Measurements from ENCODE around the gene PYDC2.
"Not testable (repeated sequence)": the region's sequence is repeated elsewhere in the genome, so short reads cannot be mapped to it uniquely, and the experiment has no call there.

PYDC2 gene

DNA sequence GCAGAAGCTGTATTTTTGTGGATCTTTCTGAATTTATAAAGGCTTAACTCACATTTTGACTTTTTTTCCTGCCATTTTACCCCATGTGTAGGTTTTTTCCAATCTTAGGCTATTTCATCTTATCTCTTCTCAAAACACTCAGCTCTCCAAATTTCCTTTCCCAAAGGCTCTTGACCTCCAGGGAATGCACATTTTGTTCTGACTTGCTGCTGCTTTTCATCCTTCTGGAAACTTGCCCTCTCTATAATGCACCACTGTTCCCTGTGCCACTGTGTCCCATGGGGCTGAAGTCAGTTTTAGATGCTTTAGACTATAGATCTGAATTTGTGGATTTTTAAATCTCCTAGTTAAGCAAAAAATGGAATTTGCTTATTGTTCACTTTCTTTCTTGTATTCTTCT, 9.1 kb downstream of the PYDC2 start:
- no peak overlapping the region for H3K4me3 ChIP-seq (ENCODE audit: low read length)
- no peak overlapping the region for H3K27ac ChIP-seq (ENCODE audit: low read length)
- no peaks in the 10 kb centered on the region for H3K27me3 ChIP-seq (ENCODE audit: control insufficient read depth, insufficient read depth, low read length)
- H3K9ac ChIP-seq (ENCODE audit: low read length), result no peak overlapping the region
- H3K4me1 ChIP-seq (ENCODE audit: control insufficient read depth, low read depth, low read length), result no peaks in the 10 kb centered on the region
- H3K36me3 ChIP-seq (ENCODE audit: control insufficient read depth, low read depth, low read length), result no peaks in the 10 kb centered on the region
- H3K9me3 ChIP-seq (ENCODE audit: control insufficient read depth, low read depth, low read length), result no peaks in the 10 kb centered on the region

DNA sequence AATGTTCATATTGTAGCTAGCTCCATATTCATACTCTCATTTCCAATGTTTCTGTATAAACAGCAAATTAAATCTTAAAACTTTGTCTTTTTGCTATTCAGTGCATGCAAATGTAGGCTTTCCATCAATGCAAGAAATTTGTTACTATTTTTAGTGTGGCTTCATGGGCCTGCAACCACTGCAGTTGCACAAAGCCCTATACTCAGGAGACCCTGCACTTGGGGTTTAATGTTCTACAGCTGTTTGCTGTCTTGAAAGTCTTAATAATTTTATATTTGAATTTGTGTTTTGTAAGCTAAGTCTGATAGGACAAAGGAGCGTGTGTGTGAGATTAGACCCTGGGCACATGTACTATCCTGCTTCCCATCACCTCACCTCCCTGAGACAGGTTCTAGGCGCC, 9.6 kb downstream of the PYDC2 start:
- no peaks in the 10 kb centered on the region for H3K27me3 ChIP-seq (ENCODE audit: control insufficient read depth, insufficient read depth, low read length)
- H3K27ac ChIP-seq (ENCODE audit: low read length), result no peak overlapping the region
- no peaks in the 10 kb centered on the region for H3K4me1 ChIP-seq (ENCODE audit: control insufficient read depth, low read depth, low read length)
- no peak overlapping the region for H3K4me3 ChIP-seq (ENCODE audit: low read length)
- H3K9ac ChIP-seq (ENCODE audit: low read length), result no peak overlapping the region
- no peaks in the 10 kb centered on the region for H3K9me3 ChIP-seq (ENCODE audit: control insufficient read depth, low read depth, low read length)
- no peaks in the 10 kb centered on the region for H3K36me3 ChIP-seq (ENCODE audit: control insufficient read depth, low read depth, low read length)

DNA sequence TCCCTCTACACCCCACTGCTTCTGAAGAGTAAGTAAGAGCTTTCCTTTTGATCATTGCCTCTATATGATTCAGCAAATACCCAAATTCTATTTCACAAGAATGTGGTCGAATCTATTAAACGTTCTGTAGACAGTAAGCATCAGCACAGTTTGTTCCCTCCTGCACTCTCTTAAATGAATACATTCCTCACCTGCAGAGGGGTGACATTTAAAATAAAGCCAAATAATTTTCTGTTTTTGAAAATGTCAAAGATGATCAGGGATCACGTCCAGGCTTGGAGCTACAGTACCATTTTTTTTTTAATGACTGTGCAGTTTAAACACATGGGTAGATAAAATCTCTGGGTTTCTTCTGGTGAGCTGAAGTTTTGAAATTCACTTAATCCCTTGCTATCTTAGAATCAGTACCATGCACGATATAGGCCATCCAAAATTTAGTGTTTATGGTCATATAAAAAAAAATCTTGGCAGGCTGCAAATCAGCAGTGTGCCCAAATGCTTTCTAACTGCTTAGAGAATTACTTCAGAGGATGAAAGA, 12.8 kb downstream of the PYDC2 start:
- Histone ChIP-seq H3K27ac (ENCODE audit: low read length) (no peak overlapping the region), H3K4me3 (ENCODE audit: low read length) (no peak overlapping the region), H3K36me3 (ENCODE audit: control insufficient read depth, low read depth, low read length) (no peaks in the 10 kb centered on the region), H3K9ac (ENCODE audit: low read length) (no peak overlapping the region), H3K9me3 (ENCODE audit: control insufficient read depth, low read depth, low read length) (no peaks in the 10 kb centered on the region), H3K27me3 (ENCODE audit: control insufficient read depth, insufficient read depth, low read length) (no peaks in the 10 kb centered on the region), H3K4me1 (ENCODE audit: control insufficient read depth, low read depth, low read length) (no peaks in the 10 kb centered on the region)

- Histone ChIP-seq H3K9me3 (ENCODE audit: control insufficient read depth, low read depth, low read length) (no peaks in the 10 kb centered on the region), H3K9ac (ENCODE audit: low read length) (no peak overlapping the region), H3K27me3 (ENCODE audit: control insufficient read depth, insufficient read depth, low read length) (no peaks in the 10 kb centered on the region), H3K4me3 (ENCODE audit: low read length) (no peak overlapping the region), H3K27ac (ENCODE audit: low read length) (no peak overlapping the region), H3K4me1 (ENCODE audit: control insufficient read depth, low read depth, low read length) (no peaks in the 10 kb centered on the region), H3K36me3 (ENCODE audit: control insufficient read depth, low read depth, low read length) (no peaks in the 10 kb centered on the region)
Observed at GRCh38 chr3:191476066-191476772, 15.3 kb downstream of the PYDC2 start.

DNA sequence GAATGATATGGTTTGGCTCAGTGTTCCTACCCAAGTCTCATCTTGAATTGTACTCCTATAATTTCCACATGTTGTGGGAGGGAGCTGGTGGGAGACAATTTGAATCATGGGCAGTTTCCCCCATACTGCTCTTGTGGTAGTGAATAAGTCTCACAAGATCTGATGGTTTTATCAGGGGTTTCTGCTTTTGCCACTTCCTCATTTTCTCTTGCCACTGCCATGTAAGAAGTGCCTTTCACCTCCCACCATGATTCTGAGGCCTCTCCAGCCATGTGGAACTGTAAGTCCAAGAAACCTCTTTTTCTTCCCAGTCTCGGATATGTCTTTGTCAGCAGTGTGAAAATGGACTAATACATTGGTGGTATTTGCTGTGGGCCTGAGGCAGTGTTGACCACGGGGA, 23.0 kb downstream of the PYDC2 start:
- not testable (repeated sequence) for H3K27ac ChIP-seq (ENCODE audit: low read length); H3K9me3 ChIP-seq (ENCODE audit: control insufficient read depth, low read depth, low read length); H3K4me3 ChIP-seq (ENCODE audit: low read length); H3K4me1 ChIP-seq (ENCODE audit: control insufficient read depth, low read depth, low read length); H3K36me3 ChIP-seq (ENCODE audit: control insufficient read depth, low read depth, low read length); H3K9ac ChIP-seq (ENCODE audit: low read length); H3K27me3 ChIP-seq (ENCODE audit: control insufficient read depth, insufficient read depth, low read length)

DNA sequence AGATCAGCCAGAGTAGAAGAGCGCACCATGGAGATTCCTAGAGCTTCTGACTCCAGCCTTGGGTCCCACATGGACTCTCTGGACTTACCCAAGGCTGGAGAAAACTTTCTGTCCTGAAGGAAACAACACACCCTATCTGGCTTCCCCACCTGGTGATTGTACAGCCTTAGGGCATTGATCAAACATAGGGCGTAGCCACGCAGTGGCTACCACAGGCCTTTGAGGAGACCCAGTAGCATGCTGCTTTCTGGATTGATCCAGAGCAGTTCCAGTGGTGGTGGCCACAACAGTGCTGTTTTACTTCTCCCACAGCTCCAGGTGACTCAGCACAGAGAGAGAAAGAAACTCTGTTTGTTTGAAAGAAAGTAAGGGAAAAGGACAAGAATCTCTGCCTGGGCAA, 23.5 kb downstream of the PYDC2 start:
- no peaks in the 10 kb centered on the region for H3K9me3 ChIP-seq (ENCODE audit: control insufficient read depth, low read depth, low read length)
- H3K36me3 ChIP-seq (ENCODE audit: control insufficient read depth, low read depth, low read length), result no peaks in the 10 kb centered on the region
- H3K9ac ChIP-seq (ENCODE audit: low read length), result no peak overlapping the region
- no peaks in the 10 kb centered on the region for H3K27me3 ChIP-seq (ENCODE audit: control insufficient read depth, insufficient read depth, low read length)
- H3K27ac ChIP-seq (ENCODE audit: low read length), result no peak overlapping the region
- H3K4me3 ChIP-seq (ENCODE audit: low read length), result no peak overlapping the region
- H3K4me1 ChIP-seq (ENCODE audit: control insufficient read depth, low read depth, low read length), result no peaks in the 10 kb centered on the region

GRCh38 chr3:191492601-191493000, 31.6 kb downstream of the PYDC2 start:
- no peak overlapping the region for H3K27ac ChIP-seq (ENCODE audit: low read length)

DNA sequence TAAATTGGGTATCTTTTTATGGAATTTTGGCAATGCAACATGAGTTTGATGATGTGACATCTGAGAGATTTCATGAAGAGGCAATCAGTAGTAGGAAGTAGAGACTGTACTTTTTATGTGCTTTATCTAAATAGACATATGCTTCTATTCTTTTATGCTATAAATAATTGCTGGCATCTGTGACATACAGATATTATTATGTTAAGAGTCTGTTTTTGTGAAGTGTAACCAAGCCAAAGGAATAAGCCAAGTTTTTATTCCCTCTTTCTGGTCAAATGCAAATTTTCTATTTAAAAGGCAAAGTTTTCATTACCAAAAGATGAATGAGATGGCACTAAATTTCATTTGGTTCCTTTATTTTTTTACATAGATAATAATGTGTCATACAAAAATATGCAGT, 32.4 kb downstream of the PYDC2 start:
- Histone ChIP-seq H3K27ac (ENCODE audit: low read length) (no peak overlapping the region), H3K9me3 (ENCODE audit: control insufficient read depth, low read depth, low read length) (no peaks in the 10 kb centered on the region), H3K4me1 (ENCODE audit: control insufficient read depth, low read depth, low read length) (no peaks in the 10 kb centered on the region), H3K9ac (ENCODE audit: low read length) (no peak overlapping the region), H3K36me3 (ENCODE audit: control insufficient read depth, low read depth, low read length) (no peaks in the 10 kb centered on the region), H3K27me3 (ENCODE audit: control insufficient read depth, insufficient read depth, low read length) (no peaks in the 10 kb centered on the region), H3K4me3 (ENCODE audit: low read length) (no peak overlapping the region)

More at GRCh38 chr3:191492601-191493000, 31.6 kb downstream of the PYDC2 start:
- no peaks in the 10 kb centered on the region for H3K27me3 ChIP-seq (ENCODE audit: control insufficient read depth, insufficient read depth, low read length)
- H3K9ac ChIP-seq (ENCODE audit: low read length), result no peak overlapping the region
- no peaks in the 10 kb centered on the region for H3K9me3 ChIP-seq (ENCODE audit: control insufficient read depth, low read depth, low read length)
- no peak overlapping the region for H3K4me3 ChIP-seq (ENCODE audit: low read length)
- no peaks in the 10 kb centered on the region for H3K36me3 ChIP-seq (ENCODE audit: control insufficient read depth, low read depth, low read length)
- H3K4me1 ChIP-seq (ENCODE audit: control insufficient read depth, low read depth, low read length), result no peaks in the 10 kb centered on the region

GRCh38 chr3:191499307-191500080, 38.5 kb downstream of the PYDC2 start:
- Histone ChIP-seq H3K4me1 (ENCODE audit: control insufficient read depth, low read depth, low read length) (peaks cover 6% of the 10 kb centered on the region), H3K9me3 (ENCODE audit: control insufficient read depth, low read depth, low read length) (no peaks in the 10 kb centered on the region), H3K4me3 (ENCODE audit: low read length) (no peak overlapping the region), H3K9ac (ENCODE audit: low read length) (no peak overlapping the region), H3K27me3 (ENCODE audit: control insufficient read depth, insufficient read depth, low read length) (no peaks in the 10 kb centered on the region), H3K36me3 (ENCODE audit: control insufficient read depth, low read depth, low read length) (no peaks in the 10 kb centered on the region), H3K27ac (ENCODE audit: low read length) (no peak overlapping the region)

DNA sequence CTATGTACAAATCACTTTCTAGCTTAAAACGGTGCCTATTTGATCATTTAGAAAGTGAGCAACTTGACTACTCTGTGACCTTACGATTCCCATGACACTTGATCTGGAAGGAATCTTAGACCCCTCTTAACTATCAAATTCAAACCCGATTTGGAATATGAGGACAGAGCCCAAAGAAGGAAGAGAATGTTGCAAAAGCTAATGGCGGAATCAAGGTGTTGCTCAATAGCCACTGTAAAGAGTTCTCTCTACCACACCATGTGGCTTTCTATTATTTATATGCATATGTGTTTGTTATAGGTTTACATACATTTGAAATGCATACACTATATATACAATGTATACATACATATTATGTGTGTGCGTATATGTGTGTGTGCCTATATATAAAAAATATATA, 39.9 kb downstream of the PYDC2 start:
- H3K4me1 ChIP-seq (ENCODE audit: control insufficient read depth, low read depth, low read length), result peaks cover 6% of the 10 kb centered on the region
- no peaks in the 10 kb centered on the region for H3K9me3 ChIP-seq (ENCODE audit: control insufficient read depth, low read depth, low read length)
- no peak overlapping the region for H3K27ac ChIP-seq (ENCODE audit: low read length)
- no peaks in the 10 kb centered on the region for H3K36me3 ChIP-seq (ENCODE audit: control insufficient read depth, low read depth, low read length)
- no peak overlapping the region for H3K9ac ChIP-seq (ENCODE audit: low read length)
- no peaks in the 10 kb centered on the region for H3K27me3 ChIP-seq (ENCODE audit: control insufficient read depth, insufficient read depth, low read length)
- no peak overlapping the region for H3K4me3 ChIP-seq (ENCODE audit: low read length)

DNA sequence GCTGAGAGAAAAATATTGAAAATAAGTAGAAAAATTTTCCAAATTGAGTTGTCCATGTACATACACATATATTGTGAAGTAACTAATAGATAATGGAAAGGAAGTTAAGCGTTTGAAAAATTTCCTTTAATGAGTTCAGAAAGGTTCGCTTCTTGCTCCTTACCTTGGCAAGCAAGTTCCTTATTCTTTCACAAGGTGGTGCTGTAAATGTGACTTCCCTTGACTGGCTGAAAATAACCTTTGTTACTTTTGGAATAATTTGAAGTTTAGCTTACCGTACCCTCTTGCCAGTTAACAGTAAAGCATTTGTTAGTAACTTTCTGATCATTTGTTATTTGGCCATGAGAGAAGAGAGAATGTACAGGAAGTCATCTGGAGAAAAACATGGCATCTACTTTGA, 41.6 kb downstream of the PYDC2 start:
- H3K9ac ChIP-seq (ENCODE audit: low read length), result no peak overlapping the region
- no peak overlapping the region for H3K27ac ChIP-seq (ENCODE audit: low read length)
- no peak overlapping the region for H3K4me3 ChIP-seq (ENCODE audit: low read length)
- no peaks in the 10 kb centered on the region for H3K9me3 ChIP-seq (ENCODE audit: control insufficient read depth, low read depth, low read length)
- H3K36me3 ChIP-seq (ENCODE audit: control insufficient read depth, low read depth, low read length), result no peaks in the 10 kb centered on the region
- H3K4me1 ChIP-seq (ENCODE audit: control insufficient read depth, low read depth, low read length), result peaks cover 6% of the 10 kb centered on the region
- H3K27me3 ChIP-seq (ENCODE audit: control insufficient read depth, insufficient read depth, low read length), result no peaks in the 10 kb centered on the region

- no peaks in the 10 kb centered on the region for H3K4me1 ChIP-seq (ENCODE audit: control insufficient read depth, low read depth, low read length)
- no peaks in the 10 kb centered on the region for H3K27me3 ChIP-seq (ENCODE audit: control insufficient read depth, insufficient read depth, low read length)
- H3K9me3 ChIP-seq (ENCODE audit: control insufficient read depth, low read depth, low read length), result no peaks in the 10 kb centered on the region
- H3K9ac ChIP-seq (ENCODE audit: low read length), result no peak overlapping the region
- H3K4me3 ChIP-seq (ENCODE audit: low read length), result no peak overlapping the region
- no peak overlapping the region for H3K27ac ChIP-seq (ENCODE audit: low read length)
- H3K36me3 ChIP-seq (ENCODE audit: control insufficient read depth, low read depth, low read length), result no peaks in the 10 kb centered on the region
Observed at GRCh38 chr3:191509078-191509477, 48.1 kb downstream of the PYDC2 start.

All from iPS-18a (cell line).